Frontal cortex (tissue), 4 donors: ENCODE results near the gene UBL4A. TPM values are rescaled to one million over a fixed set of nuclear protein-coding genes. Genes with fewer than 3 reads are reported as not detected.

Experiments used
- DNase-seq, 2 donors: peaks; one replicate each; pipeline ENCODE4 v3.0.0; 2012; ENCODE audit warnings: low spot score in 2 of 2
- FAIRE-seq: peaks from 2 replicates; lab custom pipeline; 2012; peaks lifted over from hg19 to GRCh38; lab: Jason Lieb, UNC
- small RNA-seq: library from RNA; depleted of rRNA; stranded (forward); fragments of <200 nt; gene quantifications from one replicate; pipeline ENCODE3, GENCODE V24; 2014
- total RNA-seq: library from RNA; depleted of rRNA; stranded (reverse); fragments of >200 nt; gene quantifications from one replicate; pipeline ENCODE4 v1.2.3, GENCODE V29; 2014
- donor health status: control.
- donor health status: control.
- donor health status: control.

UBL4A gene
- total RNA-seq, 1 donor from 2014 or later = 39.1 TPM

DNA sequence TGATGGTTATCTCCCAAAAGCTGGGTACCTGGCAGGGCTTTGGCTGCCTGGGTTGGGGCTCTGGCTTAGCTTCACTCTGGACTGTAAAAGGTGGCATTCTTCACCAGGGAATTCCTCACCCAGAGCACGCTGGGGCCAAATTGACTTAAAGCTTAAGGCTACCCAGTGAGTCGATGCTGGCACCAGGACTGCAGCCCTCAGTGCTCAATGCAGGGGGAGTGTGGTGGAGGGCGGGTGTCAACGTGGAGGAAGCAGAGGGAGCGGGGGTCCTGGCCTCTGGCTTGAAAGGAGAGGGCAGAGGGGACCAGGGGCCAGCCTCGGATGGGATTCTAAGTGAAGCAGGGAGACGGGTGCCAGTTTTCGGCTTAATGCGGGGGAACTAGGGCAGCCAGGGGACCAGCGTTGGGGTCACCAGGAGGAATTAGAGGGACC, 42.9 kb downstream of the UBL4A start:
- FAIRE-seq = no peak

DNA sequence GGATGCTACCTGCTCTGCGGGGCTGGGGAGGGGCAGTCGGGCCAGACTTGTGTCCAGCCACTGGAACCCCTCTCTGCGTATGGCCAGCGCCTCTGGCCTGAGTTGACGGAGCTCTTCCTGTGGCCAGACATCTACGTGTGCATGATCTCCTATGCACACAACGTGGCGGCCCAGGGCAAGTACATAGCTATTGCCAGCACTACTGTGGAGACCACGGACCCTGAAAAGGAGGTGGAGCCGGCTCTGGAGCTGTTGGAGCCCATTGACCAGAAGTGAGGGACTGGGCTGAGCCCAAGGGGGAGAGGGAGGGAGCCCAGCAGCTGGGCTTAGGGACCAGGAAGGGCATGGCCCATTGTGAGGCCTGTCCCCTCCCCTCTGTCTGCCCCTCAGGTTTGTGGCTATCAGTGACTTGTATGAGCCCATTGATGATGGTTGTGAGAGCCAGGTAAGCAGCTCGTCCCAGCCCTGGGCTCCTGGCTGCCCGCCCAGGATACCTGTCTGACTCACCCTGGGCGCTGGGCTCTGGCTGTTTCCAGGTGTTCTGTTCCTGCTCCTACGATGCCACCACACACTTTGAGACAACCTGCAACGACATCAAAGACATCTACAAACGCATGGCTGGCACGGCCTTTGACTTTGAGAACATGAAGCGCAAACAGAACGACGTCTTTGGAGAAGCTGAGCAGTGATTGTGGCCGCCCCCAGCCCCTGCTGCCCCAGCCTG, 44.3 kb downstream of the UBL4A start:
- no peak for FAIRE-seq

More for the DNA sequence above, 42.9 kb downstream of the UBL4A start:
- no peak for DNase-seq

DNA sequence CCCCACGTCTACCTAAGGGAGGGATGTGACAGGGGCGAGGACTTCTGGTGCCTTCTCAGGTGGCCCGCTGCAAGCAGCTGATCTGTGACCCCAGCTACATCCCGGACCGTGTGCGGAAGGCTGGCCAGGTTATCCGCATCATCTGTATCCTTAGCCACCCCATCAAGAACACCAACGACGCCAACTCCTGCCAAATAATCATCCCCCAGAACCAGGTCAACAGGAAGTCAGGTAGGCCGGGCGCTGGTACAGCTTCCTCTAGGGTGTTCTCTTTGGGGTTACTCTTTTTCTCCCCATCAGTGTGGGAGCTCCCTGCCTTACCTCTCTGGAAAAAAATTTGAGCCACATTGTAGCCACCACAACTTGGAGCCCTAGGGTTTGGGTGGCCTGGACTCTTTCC, 44.9 kb downstream of the UBL4A start:
- FAIRE-seq (no peak), DNase-seq (no peak)

More for the DNA sequence above, 44.3 kb downstream of the UBL4A start:
- no peak for DNase-seq

GRCh38 chrX:154440623-154441357, 45.6 kb downstream of the UBL4A start:
- FAIRE-seq (no peak), DNase-seq (no peak)

DNA sequence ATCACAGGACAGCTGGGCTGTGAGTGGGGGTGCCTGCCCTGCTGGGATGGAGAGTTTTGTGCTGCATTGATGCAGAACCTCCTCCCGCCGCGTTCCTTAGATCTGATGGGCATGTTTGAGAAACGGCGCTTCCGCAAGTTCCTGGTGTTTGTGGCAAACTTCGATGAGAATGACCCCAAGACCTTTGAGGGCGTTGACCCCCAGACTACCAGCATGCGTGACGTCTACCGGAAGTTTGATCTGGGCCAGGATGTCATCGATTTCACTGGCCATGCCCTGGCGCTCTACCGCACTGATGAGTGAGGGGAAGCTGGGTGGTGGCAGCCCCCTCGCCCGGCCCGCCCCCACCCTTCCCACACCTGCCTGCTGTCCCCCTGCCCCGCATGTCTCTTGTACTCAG, 46.6 kb downstream of the UBL4A start:
- no peak for FAIRE-seq
- DNase-seq = no peak

- DNase-seq (no peak), FAIRE-seq (no peak)
Measured at GRCh38 chrX:154437971-154438893, 48.2 kb downstream of the UBL4A start.

- FAIRE-seq (no peak), DNase-seq (peak; percentile 62 to 77)
Measured at GRCh38 chrX:154436983-154437752, 49.2 kb downstream of the UBL4A start, which contains the start of gene GDI1. GDI1 (plus strand) TSS chrX:154437154; CDS start chrX:154437255, 101 bp downstream.

DNA sequence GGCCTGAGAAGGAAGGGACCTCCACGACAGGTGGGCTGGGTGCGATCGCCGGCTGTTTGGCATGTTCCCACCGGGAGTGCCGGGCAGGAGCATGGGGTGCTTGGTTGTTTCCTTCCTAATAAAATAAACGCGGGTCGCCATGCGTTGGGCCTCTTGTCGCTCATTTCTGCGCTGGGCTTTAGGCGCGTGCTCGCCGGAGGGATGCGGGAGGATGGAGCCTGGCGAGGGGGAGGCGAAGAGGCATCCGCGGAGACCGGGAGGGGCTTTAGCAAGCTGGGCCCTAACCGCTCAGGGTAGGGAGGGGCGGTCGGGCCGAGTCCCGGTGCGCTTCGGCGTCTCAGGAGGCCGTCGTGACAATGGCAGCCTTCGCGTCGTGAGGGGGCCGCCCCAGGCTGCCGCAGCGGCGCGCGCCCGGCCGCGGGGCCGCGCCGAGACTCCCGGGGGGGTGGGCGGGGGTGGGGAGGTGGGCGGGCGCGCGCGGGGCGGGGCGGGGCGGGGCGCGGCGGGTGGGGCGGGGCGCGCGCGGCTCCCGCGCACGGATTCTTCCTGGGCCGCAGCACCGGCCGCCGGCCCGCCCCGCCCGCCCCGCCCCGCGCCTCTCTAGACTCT, 49.9 kb downstream of the UBL4A start:
- DNase-seq (peak; percentile 78 to 85), FAIRE-seq (no peak)

- no peak for DNase-seq
- FAIRE-seq = no peak
Measured at GRCh38 chrX:154435171-154435733, 51.2 kb downstream of the UBL4A start.

GRCh38 chrX:154434394-154435168, 51.8 kb downstream of the UBL4A start:
- DNase-seq (no peak), FAIRE-seq (no peak)

Small RNA genes lying within 50 kb of the gene (small RNA-seq; reads per million reads assigned to genes)
- 0.10 reads per million for gene MIR6858
- gene RN7SL697P = not detected

Other genes starting within 250 kb of the UBL4A start
- gene OPN1MW3, start 229.0 kb downstream of the UBL4A start, total RNA-seq = not detected
- gene TEX28, start 191.5 kb downstream of the UBL4A start, total RNA-seq = not detected
- gene TKTL1, start 190.8 kb downstream of the UBL4A start, total RNA-seq = 1.6 TPM
- 66.9 TPM for gene FLNA, start 112.0 kb downstream of the UBL4A start, total RNA-seq
- 13.9 TPM for gene EMD, start 107.3 kb downstream of the UBL4A start, total RNA-seq
- 2,273 TPM for gene RPL10, start 88.2 kb downstream of the UBL4A start, total RNA-seq
- 4.5 TPM for gene DNASE1L1, start 77.4 kb downstream of the UBL4A start, total RNA-seq
- 11.0 TPM for gene TAFAZZIN, start 75.1 kb downstream of the UBL4A start, total RNA-seq
- gene ATP6AP1, start 57.9 kb downstream of the UBL4A start, total RNA-seq = 50.1 TPM
- 240 TPM for gene GDI1, start 49.5 kb downstream of the UBL4A start, total RNA-seq
- 21.2 TPM for gene FAM50A, start 42.5 kb downstream of the UBL4A start, total RNA-seq
- gene PLXNA3, start 28.3 kb downstream of the UBL4A start, total RNA-seq = 14.7 TPM
- 13.5 TPM for gene LAGE3, start 7.3 kb downstream of the UBL4A start, total RNA-seq
- 2.4 TPM for gene SLC10A3, start 4.0 kb upstream of the UBL4A start, total RNA-seq
- 9.8 TPM for gene FAM3A, start 29.6 kb upstream of the UBL4A start, total RNA-seq
- 16.3 TPM for gene G6PD, start 60.2 kb upstream of the UBL4A start, total RNA-seq
- gene IKBKG, start 61.0 kb upstream of the UBL4A start, total RNA-seq = 4.1 TPM
- not detected for gene CTAG1A, start 98.5 kb upstream of the UBL4A start, total RNA-seq
- not detected for gene CTAG1B, start 132.7 kb upstream of the UBL4A start, total RNA-seq
- gene CTAG2, start 167.0 kb upstream of the UBL4A start, total RNA-seq = not detected